HTR-8/SVneo (cell line): ENCODE results near the gene RAB39A.
A peak's percentile ranks its signal among the peaks of the same experiment; 100 is the strongest.

Source experiments
- DNase-seq: peaks from one replicate; pipeline ENCODE4 v3.0.0; 2011; ENCODE audit warnings: low spot score, mixed read lengths; ENCODE audit not compliant: insufficient read length
- FAIRE-seq: peaks from 2 replicates; lab custom pipeline; 2011; peaks lifted over from hg19 to GRCh38; lab: Jason Lieb, UNC

The RAB39A gene

GRCh38 chr11:107957109-107957588, 28.9 kb downstream of the RAB39A start:
- FAIRE-seq (peak; percentile 13), DNase-seq (no peak)

- DNase-seq (no peak), FAIRE-seq (no peak)
Measured at GRCh38 chr11:107961480-107961879, 33.2 kb downstream of the RAB39A start.

GRCh38 chr11:107962181-107962580, 33.9 kb downstream of the RAB39A start:
- FAIRE-seq (no peak), DNase-seq (no peak)

- no peak for DNase-seq
- no peak for FAIRE-seq
Measured at GRCh38 chr11:107963091-107963490, 34.8 kb downstream of the RAB39A start.

- FAIRE-seq (no peak), DNase-seq (no peak)
Measured at GRCh38 chr11:107969219-107969618, 41.0 kb downstream of the RAB39A start.

GRCh38 chr11:107970049-107970448, 41.8 kb downstream of the RAB39A start:
- DNase-seq (no peak), FAIRE-seq (no peak)

- no peak for DNase-seq
- peak; percentile 73 for FAIRE-seq
Measured at GRCh38 chr11:107973641-107974040, 45.4 kb downstream of the RAB39A start.

GRCh38 chr11:107988397-107989158, 60.3 kb downstream of the RAB39A start:
- DNase-seq = no peak
- FAIRE-seq = peak; percentile 83

GRCh38 chr11:107991868-107992414, 63.7 kb downstream of the RAB39A start:
- DNase-seq = no peak
- FAIRE-seq = no peak

- no peak for FAIRE-seq
- no peak for DNase-seq
Measured at GRCh38 chr11:107996006-107996776, 67.9 kb downstream of the RAB39A start.

GRCh38 chr11:107998761-107999160, 70.5 kb downstream of the RAB39A start:
- FAIRE-seq = no peak

GRCh38 chr11:107999759-108000455, 71.7 kb downstream of the RAB39A start:
- DNase-seq = peak; percentile 88

More at GRCh38 chr11:107998761-107999160, 70.5 kb downstream of the RAB39A start:
- DNase-seq = no peak

GRCh38 chr11:108002476-108002875, 74.2 kb downstream of the RAB39A start:
- DNase-seq (no peak), FAIRE-seq (no peak)

More at GRCh38 chr11:107999759-108000455, 71.7 kb downstream of the RAB39A start:
- peak; percentile 75 for FAIRE-seq

GRCh38 chr11:108003623-108004022, 75.4 kb downstream of the RAB39A start:
- FAIRE-seq (no peak), DNase-seq (no peak)

- FAIRE-seq = no peak
- no peak for DNase-seq
Measured at GRCh38 chr11:108007819-108008218, 79.6 kb downstream of the RAB39A start.

GRCh38 chr11:108008656-108009496, 80.6 kb downstream of the RAB39A start, which contains the start of gene CUL5:
Gene CUL5 (plus strand): TSS chr11:108008898. CDS start chr11:108009349, 451 bp downstream.
- DNase-seq (peak; percentile 95), FAIRE-seq (peak; percentile 94)

GRCh38 chr11:108009497-108010370, 81.5 kb downstream of the RAB39A start:
- DNase-seq (no peak), FAIRE-seq (peak; percentile 38)

GRCh38 chr11:108012139-108012725, 84.0 kb downstream of the RAB39A start:
- DNase-seq (no peak), FAIRE-seq (no peak)
